HFF-Myc (cell line): Measurements from ENCODE around the gene GOLGA6L24.
A peak's percentile ranks its signal among the peaks of the same experiment; 100 is the strongest.
"Not testable (repeated sequence)": the region's sequence is repeated elsewhere in the genome, so short reads cannot be mapped to it uniquely, and the experiment has no call there.

Experiments used
- DNase-seq: peaks from one replicate; pipeline ENCODE4 v3.0.0-alpha.2; 2011; ENCODE audit warnings: low read depth; ENCODE audit errors: extremely low read depth
- H3K4me3 ChIP-seq: replicated peaks from 2 replicates; pipeline ENCODE4 v1.5.1; 2011; ENCODE audit warnings: low read depth, mild to moderate bottlenecking, control low read depth, low read length

GOLGA6L24 gene, protein sequence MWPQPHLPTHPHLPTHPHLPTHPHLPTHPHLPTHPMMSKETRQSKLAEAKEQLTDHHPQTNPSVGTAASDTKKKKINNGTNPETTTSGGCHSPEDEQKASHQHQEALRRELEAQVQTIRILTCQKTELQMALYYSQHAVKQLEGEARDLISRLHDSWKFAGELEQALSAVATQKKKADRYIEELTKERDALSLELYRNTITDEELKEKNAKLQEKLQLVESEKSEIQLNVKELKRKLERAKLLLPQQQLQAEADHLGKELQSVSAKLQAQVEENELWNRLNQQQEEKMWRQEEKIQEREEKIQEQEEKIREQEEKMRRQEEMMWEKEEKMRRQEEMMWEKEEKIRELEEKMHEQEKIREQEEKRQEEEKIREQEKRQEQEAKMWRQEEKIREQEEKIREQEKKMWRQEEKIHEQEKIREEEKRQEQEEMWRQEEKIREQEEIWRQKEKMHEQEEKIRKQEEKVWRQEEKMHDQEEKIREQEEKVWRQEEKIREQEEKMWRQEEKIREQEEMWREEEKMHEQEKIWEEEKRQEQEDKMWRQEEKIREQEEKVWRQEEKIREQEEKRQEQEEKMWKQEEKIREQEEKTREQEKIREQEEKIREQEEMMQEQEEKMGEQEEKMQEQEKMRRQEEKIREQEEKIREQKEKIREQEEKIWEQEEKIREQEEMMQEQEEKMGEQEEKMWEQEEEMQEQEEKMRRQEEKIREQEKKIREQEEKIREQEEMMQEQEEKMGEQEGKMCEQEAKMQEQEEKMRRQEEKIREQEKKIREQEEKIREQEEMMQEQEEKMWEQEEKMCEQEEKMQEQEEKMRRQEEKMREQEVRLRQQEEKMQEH

DNA sequence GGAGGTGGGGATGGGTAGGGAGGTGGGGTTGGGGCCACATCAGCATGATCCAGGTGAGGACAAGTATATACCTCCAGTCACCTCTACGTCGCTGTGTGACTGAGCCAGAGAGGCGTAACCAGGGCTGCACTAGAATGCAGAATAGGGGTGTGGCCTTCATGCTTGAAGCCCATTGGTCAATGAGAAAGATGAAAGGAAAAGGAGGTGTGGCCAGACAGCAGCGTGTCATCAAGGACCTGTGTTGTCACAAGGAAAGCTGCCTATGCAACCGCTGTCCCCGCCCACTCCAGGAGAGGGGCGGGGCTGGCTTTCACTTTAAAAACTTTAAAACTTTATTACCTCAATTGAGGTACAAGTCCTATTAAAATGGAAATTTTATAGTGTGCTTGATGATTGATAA, at the start of gene GOLGA6L24:
Gene GOLGA6L24, minus strand, starts transcription at position 101 of the 400 bp plus-strand sequence. Its CDS starts 61 bp downstream, at position 40.
- DNase-seq, H3K4me3 ChIP-seq: not testable (repeated sequence)

GRCh38 chr15:28402774-28403435, 45.0 kb upstream of the GOLGA6L24 start:
- H3K4me3 ChIP-seq, DNase-seq: not testable (repeated sequence)

DNA sequence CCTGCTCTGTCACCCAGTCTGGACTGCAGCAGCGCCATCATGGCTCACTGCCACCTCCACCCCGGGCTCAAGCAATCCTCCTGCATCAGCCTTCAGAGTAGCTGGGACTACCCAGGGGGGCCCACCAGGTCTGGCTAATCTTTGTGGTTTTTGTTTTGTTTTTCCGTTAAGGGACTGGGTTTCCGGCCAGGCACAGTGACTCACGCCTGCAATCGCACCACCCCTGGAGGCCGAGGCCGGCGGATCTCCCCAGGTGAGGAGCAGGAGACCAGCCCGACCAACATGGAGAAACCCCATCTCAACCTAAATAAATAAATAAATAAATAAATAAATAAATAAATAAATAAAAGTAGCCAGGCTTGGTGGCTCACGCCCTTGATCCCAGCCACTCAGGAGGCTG, 38.1 kb upstream of the GOLGA6L24 start:
- not testable (repeated sequence) for H3K4me3 ChIP-seq

DNA sequence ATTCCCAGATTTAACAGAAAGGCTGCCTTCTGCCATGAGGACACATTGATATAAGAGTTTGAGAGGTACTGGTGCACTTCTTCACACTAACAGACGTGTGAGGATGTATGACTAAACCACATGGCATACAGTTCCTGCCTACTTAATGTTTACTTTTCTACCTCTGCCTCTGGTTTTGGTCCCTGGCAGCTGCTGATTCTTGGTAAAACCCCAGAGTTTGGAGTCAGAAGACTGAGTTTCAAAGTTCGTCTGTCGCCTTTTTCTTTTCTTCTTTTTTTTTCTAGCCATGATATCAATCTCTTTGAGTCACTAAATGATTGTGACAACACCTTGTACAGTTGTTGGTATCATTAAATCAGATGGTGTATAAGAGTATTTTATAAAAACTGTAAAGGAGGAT, 22.2 kb upstream of the GOLGA6L24 start:
- not testable (repeated sequence) for H3K4me3 ChIP-seq, DNase-seq

More for the DNA sequence above, 38.1 kb upstream of the GOLGA6L24 start:
- DNase-seq, result not testable (repeated sequence)

- not testable (repeated sequence) for DNase-seq, H3K4me3 ChIP-seq
Observed at GRCh38 chr15:28378364-28378763, 20.5 kb upstream of the GOLGA6L24 start, which contains the start of gene GOLGA8F. Gene GOLGA8F (plus strand): TSS chr15:28378664. CDS start chr15:28378762, 98 bp downstream.

GRCh38 chr15:28365502-28365901, 7.6 kb upstream of the GOLGA6L24 start:
- not testable (repeated sequence) for DNase-seq, H3K4me3 ChIP-seq

DNA sequence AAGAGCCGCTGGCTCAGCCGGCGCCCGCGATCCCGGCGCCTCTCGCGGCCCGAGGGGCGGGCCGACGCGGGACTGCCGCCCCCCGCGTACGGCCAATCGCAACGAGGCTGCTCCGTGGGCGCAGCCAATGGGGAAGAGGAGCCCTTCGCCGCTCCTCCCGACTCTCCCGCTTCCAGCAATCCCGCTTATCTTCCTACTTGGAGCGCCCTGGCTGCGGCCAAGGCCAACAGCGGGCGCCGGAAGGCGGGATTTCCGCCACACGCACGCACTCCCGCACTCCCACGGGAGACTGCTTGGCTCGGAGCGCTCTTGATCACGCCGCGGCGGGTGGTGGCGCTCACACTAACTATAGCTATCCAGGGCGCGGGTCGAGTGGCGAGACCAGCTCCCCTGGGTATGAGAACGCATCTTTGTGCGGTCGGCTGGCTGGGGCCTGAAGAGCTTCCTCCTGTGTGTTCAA, 35.7 kb downstream of the GOLGA6L24 start, which contains the start of gene HERC2:
Gene HERC2, minus strand, starts transcription at position 51 of the 460 bp plus-strand sequence. CDS start 746 bp downstream, outside the sequence.
- not testable (repeated sequence) for DNase-seq
- peak within 1 kb of the TSS; percentile 42 for H3K4me3 ChIP-seq

- peak overlapping the region; percentile 42 for H3K4me3 ChIP-seq
- not testable (repeated sequence) for DNase-seq
Observed at GRCh38 chr15:28321358-28322078, 36.4 kb downstream of the GOLGA6L24 start.

GRCh38 chr15:28319725-28320124, 38.2 kb downstream of the GOLGA6L24 start:
- not testable (repeated sequence) for DNase-seq, H3K4me3 ChIP-seq

GRCh38 chr15:28318828-28319227, 39.1 kb downstream of the GOLGA6L24 start:
- H3K4me3 ChIP-seq, DNase-seq: not testable (repeated sequence)

DNA sequence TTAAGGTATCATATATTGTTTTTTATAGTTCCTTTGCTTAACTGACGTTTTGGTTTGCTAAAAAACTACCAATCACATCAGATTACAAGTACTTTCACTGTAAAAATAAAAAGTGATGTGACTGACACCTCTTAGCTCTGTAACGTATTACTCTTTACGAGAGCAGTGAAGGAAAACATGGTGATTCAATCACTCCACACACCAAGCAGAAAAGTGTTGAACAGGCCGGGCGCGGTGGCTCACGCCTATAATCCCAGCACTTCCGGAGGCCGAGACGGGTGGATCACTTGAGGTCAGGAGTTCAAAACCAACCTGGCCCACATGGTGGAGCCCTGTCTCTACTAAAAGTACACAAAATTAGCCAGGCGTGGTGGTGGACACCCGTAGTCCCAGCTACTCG, 39.8 kb downstream of the GOLGA6L24 start:
- H3K4me3 ChIP-seq, DNase-seq: not testable (repeated sequence)

- DNase-seq, H3K4me3 ChIP-seq: not testable (repeated sequence)
Observed at GRCh38 chr15:28316958-28317357, 40.9 kb downstream of the GOLGA6L24 start.

DNA sequence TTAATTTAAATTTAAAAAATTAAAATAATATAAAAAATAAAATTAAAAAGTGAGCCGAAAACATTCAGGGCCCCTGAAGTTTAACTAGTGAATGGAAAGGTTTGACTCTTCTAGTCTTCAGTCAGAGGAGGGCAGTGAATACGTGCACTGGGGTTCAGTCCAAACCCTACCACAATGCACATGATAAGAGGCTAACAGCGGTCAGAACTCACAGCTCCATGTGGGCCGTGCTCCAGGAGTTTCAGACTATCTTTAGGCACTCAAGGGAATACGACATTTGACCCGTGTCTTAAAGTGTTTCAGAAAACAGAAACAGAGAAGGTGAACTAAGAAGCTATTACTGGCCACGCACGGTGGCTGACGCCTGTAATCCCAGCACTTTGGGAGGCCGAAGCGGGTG, 47.4 kb downstream of the GOLGA6L24 start:
- DNase-seq, H3K4me3 ChIP-seq: not testable (repeated sequence)

DNA sequence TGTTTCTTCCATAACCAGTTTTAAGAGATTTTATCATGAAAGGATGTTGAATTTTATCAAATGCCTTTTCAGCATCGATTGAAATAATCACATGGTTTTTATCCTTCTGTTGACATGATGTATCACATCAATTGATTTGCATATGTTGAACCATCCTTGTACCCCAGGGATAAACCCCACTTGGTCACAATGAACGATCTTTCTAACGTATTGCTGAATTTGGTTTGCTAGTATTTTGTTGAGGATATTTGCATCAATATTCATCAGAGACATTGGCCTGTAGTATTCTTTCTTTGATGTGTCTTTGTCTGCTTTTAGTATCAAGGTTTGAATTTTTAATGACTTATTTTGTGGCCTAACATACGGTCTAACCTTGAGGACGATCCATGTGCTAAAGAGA, 49.2 kb downstream of the GOLGA6L24 start:
- H3K4me3 ChIP-seq, DNase-seq: not testable (repeated sequence)
